ENCODE measurements around the gene PNKD.

PNKD gene

GRCh38 chr2:218269900-218270720, at the start of gene PNKD, which contains the start of gene AAMP:
Gene PNKD, plus strand, starts transcription at chr2:218270519. Its CDS starts 17 bp downstream, at chr2:218270536.
Gene AAMP, minus strand, starts transcription at chr2:218270137. Its CDS starts 51 bp downstream, at chr2:218270086.
- in situ Hi-C loops (cut with MboI; ENCODE audit: low sequenced_read_pairs): loop anchor here (10.0 kb wide), 1 partner anchor 85 kb away; no protein-coding TSS in a partner anchor

DNA sequence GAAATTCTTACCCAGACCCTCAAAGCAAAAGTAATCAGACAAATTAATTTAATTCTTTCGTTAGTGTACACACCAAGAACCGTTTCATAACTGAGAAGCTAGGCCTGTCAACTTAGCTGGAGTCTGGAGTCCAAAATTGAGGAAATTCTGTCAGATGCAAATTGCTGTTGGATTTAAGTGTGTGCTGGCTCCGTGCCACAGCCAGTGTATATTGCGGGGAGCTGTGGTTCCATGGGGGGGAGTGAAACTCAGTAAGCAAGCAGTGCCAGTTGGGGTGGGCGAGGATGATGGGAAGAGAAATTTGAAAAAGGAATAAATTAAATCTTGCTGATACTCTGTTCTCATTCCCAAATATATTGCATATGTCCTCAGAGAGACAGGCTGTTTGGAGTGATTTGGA, 49.3 kb upstream of the PNKD start:
- in situ Hi-C loops (cut with MboI; ENCODE audit: low sequenced_read_pairs): no loop called here

- in situ Hi-C loops (cut with MboI; ENCODE audit: low sequenced_read_pairs): no loop called here
Measured at GRCh38 chr2:218223046-218223445, 47.3 kb upstream of the PNKD start.

DNA sequence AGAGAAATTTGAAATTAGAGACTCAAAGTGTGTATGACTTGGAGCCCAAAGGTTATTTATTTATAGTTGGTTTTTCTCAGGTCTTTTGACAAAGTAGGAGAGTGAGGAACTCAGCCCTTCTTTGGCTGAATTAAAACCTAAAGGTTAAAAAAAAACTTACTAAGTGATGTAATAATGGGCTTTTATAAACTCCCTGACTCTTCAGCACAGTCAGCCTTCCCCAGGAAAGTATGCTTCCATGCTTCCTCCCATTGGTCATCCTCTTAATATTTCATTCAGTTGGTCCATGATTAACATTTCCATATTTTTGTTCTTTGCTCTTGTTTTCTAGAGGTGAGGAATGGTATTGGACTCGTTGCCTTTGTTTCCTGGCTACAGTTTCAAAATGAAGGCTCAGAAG, 46.1 kb upstream of the PNKD start:
- in situ Hi-C loops (cut with MboI; ENCODE audit: low sequenced_read_pairs): no loop called here

- in situ Hi-C loops (cut with MboI; ENCODE audit: low sequenced_read_pairs): no loop called here
Measured at GRCh38 chr2:218226903-218227302, 43.4 kb upstream of the PNKD start.

- in situ Hi-C loops (cut with MboI; ENCODE audit: low sequenced_read_pairs): no loop called here
Measured at GRCh38 chr2:218228366-218229090, 41.8 kb upstream of the PNKD start.

GRCh38 chr2:218229239-218229638, 41.1 kb upstream of the PNKD start:
- in situ Hi-C loops (cut with MboI; ENCODE audit: low sequenced_read_pairs): no loop called here

- in situ Hi-C loops (cut with MboI; ENCODE audit: low sequenced_read_pairs): no loop called here
Measured at GRCh38 chr2:218229851-218230250, 40.5 kb upstream of the PNKD start.

GRCh38 chr2:218230882-218231281, 39.4 kb upstream of the PNKD start:
- in situ Hi-C loops (cut with MboI; ENCODE audit: low sequenced_read_pairs): no loop called here

GRCh38 chr2:218233543-218233942, 36.8 kb upstream of the PNKD start:
- in situ Hi-C loops (cut with MboI; ENCODE audit: low sequenced_read_pairs): no loop called here

DNA sequence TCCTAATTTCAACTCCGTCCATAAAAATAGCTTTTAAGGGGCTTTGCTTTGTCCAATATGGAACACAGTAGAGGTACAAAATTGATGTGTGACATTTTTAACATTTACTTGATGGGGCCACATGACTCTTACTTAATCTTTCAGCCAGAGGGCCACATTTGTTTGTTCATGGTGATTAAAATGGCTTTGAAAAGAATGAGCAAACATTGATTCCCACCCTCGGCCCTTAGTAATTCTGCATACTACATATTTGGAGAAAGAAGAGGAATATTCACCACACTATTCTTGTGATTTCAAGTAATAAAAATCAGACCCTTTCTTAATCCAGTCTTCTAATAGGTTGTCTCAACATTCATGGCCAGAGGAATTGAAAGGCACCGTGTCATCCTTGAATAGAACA, 35.8 kb upstream of the PNKD start:
- in situ Hi-C loops (cut with MboI; ENCODE audit: low sequenced_read_pairs): no loop called here

GRCh38 chr2:218235017-218235416, 35.3 kb upstream of the PNKD start:
- in situ Hi-C loops (cut with MboI; ENCODE audit: low sequenced_read_pairs): no loop called here

DNA sequence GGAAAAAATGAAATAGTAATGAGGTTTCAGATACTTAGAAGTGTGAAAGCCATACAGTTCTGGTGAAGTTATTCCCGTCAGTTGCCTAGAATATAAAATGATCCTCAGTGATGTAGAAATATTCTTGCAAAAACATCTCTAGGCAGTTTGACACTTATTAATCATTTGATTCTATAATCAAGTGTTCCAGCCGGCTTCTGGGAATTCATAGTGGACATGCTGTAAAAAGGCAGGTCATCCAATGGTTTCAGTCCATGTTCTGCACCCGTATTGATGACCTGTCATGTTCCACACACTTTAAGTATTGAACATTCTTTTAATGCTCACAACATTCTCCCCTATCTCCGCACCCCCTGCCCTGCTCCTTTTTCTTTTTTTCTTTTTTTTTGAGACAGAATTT, 33.5 kb upstream of the PNKD start:
- in situ Hi-C loops (cut with MboI; ENCODE audit: low sequenced_read_pairs): no loop called here

DNA sequence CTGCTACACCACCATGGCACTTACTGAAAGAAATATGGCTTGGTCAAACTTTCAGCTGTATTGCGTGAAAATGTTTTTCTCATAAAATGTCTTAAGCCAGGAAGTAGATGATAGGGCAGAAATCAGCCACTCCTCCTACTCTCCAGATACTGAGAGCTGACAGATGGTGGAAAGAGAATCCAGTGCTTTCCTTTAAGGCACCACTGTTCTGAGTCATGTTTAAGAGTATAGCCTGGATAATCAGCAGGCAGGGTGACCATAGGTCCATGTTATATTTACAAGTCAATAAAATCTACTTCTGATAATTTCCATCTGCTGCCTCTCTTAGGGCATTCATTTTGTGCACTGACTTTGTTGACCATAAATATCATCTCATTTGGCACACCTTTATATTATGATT, 31.4 kb upstream of the PNKD start:
- in situ Hi-C loops (cut with MboI; ENCODE audit: low sequenced_read_pairs): no loop called here

DNA sequence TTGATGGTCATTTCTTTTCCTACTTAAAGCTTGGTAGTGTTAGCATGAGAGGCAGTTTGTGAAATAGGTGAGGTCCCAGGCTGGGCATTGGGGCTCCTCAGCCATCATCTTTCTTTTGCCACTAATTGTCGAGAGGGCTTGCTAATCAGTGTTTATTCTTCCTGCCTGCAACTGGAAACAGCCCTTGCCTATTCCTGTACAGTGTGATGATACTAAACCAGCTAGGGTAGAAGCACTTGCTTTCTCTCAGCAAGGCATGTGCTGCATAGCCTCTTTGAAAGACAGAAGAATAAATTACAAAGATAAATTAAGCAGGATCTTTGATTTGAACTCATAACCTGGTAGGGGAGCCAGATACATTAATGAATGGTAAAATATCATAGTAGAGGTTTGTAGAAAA, 26.1 kb upstream of the PNKD start:
- in situ Hi-C loops (cut with MboI; ENCODE audit: low sequenced_read_pairs): no loop called here

DNA sequence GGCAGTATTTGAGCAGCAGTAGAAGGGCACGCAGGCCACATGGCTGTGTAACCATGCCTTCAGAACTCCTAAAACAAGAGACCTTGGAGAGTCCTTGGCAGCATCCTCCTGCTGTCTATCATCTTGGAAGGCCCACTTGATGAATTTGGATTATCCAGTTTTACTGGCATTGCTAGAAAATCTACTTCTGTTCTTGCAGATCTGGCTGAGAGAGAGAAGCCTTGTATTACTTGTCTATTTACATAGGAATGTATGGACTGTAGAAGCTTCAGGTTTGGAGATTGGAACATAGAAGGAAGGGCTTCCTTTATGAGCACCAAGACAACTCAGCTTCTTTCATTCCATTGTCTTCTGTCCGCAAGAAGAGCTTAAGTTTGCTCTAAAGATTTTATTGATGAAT, 25.7 kb upstream of the PNKD start:
- in situ Hi-C loops (cut with MboI; ENCODE audit: low sequenced_read_pairs): no loop called here

GRCh38 chr2:218245214-218245613, 25.1 kb upstream of the PNKD start:
- in situ Hi-C loops (cut with MboI; ENCODE audit: low sequenced_read_pairs): no loop called here

GRCh38 chr2:218249691-218250090, 20.6 kb upstream of the PNKD start:
- in situ Hi-C loops (cut with MboI; ENCODE audit: low sequenced_read_pairs): no loop called here

DNA sequence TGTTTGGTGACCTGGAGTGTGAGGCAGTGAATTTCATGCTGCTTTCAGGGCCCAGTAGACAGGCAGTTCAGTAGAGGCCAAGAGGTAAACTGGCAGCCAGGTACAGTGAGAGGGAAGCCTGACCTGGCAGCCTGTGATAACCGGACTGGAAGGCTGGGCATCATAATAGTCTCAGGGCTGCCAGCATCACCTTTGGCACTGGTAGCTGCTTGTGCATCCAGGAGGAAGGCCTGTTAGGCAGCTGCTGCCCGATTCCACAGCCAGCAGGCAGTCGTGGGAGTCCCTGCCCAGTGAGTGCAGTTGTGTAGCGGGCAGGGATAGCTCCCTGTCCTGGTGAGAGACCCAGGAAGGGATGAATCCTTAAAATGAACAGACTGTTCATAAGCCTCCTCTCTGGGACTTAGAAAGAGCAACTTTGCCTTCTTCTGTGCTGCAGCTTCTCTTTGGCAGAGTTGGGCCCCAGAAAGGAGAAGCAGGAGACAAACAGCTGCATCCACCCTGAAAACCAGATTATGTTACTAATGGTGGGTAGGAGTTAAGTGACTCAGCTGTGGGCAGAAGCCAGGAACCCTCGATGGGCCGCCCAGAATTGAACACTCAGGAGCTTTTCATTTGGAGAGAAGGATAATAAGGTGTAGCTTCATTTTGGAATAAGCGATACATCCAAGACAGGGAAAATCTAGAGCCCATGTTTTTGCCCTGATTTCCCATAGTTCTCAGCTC, 17.6 kb upstream of the PNKD start:
- in situ Hi-C loops (cut with MboI; ENCODE audit: low sequenced_read_pairs): no loop called here

DNA sequence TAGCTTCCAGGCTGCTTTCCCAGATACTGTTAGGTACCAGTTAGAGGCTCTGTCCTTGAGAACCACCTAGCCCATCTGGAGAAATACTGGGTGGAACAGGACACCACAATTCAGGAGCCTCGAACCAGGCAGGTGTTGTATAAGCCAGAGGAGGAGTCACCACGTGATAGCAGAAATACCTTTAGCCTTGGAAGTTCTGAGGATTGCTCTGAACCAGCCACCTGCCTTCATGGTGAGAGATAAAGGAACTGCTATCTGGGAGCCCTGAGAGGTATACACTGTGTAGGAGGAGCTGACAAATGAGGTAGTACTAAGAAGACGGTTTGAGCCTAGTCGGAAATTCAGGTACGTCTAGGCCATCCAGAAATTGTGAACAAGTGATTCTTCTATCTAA, 17.1 kb upstream of the PNKD start:
- in situ Hi-C loops (cut with MboI; ENCODE audit: low sequenced_read_pairs): no loop called here

DNA sequence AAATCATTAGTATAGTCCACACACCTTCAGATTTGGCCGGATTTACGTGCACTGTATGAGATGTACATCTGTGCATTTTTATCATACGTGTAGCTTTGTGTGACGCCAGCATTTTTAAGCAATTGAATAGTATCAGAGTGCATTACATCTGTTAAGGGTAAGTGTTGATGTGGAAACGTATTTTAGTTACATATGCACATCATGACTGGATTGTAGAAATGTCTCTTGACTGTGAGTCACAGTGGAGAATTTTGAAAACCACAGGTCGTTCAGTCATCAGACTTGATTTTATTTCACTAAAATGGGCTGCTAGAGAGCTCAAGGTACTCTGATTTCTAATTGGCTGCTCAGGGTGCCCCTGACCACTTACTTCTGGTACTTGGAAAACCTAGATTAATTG, 14.9 kb upstream of the PNKD start:
- in situ Hi-C loops (cut with MboI; ENCODE audit: low sequenced_read_pairs): no loop called here

All from HL-60/S4 treated with retinoic acid at 250 ng/mL for 4 days and 3 days (cell line).